ENCODE results near the gene PLAAT4.
"Not testable (repeated sequence)": the region's sequence is repeated elsewhere in the genome, so short reads cannot be mapped to it uniquely, and the experiment has no call there.

DNA sequence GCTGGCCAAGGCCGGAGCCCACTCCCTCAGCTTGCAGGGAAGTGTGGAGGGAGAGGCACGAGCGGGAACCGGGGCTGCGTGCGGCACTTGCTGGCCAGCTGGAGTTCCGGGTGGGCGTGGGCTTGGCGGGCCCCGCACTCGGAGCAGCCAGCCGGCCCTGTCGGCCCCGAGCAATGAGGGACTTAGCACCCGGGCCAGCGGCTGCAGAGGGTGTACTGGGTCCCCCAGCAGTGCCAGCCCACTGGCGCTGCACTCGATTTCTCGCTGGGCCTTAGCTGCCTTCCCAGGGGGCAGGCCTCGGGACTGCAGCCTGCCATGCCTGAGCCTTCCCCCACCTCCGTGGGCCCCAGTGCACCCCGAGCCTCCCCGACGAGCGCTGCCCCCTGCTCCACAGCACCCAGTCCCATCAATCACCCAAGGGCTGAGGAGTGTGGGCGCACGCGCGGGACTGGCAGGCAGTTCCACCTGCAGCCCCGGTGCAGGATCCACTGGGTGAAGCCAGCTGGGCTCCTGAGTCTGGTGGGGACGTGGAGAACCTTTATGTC lies 13.6 kb downstream of the PLAAT4 start:
- TF ChIP-seq, protein P1, sequence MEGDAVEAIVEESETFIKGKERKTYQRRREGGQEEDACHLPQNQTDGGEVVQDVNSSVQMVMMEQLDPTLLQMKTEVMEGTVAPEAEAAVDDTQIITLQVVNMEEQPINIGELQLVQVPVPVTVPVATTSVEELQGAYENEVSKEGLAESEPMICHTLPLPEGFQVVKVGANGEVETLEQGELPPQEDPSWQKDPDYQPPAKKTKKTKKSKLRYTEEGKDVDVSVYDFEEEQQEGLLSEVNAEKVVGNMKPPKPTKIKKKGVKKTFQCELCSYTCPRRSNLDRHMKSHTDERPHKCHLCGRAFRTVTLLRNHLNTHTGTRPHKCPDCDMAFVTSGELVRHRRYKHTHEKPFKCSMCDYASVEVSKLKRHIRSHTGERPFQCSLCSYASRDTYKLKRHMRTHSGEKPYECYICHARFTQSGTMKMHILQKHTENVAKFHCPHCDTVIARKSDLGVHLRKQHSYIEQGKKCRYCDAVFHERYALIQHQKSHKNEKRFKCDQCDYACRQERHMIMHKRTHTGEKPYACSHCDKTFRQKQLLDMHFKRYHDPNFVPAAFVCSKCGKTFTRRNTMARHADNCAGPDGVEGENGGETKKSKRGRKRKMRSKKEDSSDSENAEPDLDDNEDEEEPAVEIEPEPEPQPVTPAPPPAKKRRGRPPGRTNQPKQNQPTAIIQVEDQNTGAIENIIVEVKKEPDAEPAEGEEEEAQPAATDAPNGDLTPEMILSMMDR (conservative IDR thresholded peaks at IDR 0.05; ENCODE audit: low read length): not testable (repeated sequence)
- not testable (repeated sequence) for TF ChIP-seq EZH2phosphoT487 (IDR thresholded peaks at IDR 0.05; ENCODE audit: borderline replicate concordance)
